DOHH2 (cell line): ENCODE results near the gene UBXN7.
"Not testable (repeated sequence)": the region's sequence is repeated elsewhere in the genome, so short reads cannot be mapped to it uniquely, and the experiment has no call there.

Experiments
- H3F3A ChIP-seq: fragments of 200-600 bp; sonication (generic), shearing (Covaris generic); 2 replicates; pipeline ENCODE4 v1.6.0; 2016; ENCODE audit warnings: antibody characterized with exemption, mild to moderate bottlenecking; ENCODE audit not compliant: control insufficient read depth, insufficient read depth
- H3K27ac ChIP-seq: fragments of 200-600 bp; sonication (generic); 2 replicates; pipeline ENCODE4 v1.5.1; 2014; ENCODE audit warnings: low read depth, mild to moderate bottlenecking, low read length, moderate library complexity
- H3K27me3 ChIP-seq: fragments of 200-600 bp; sonication (generic); 2 replicates; pipeline ENCODE4 v1.6.1; 2014; ENCODE audit warnings: mild to moderate bottlenecking, low read length, mixed read lengths; ENCODE audit not compliant: control insufficient read depth
- H3K36me3 ChIP-seq: fragments of 200-600 bp; sonication (generic); 2 replicates; pipeline ENCODE4 v1.6.1; 2014; ENCODE audit warnings: mild to moderate bottlenecking, low read length, moderate library complexity, mixed read lengths; ENCODE audit not compliant: control insufficient read depth
- H3K4me1 ChIP-seq: fragments of 200-600 bp; sonication (generic); 2 replicates; pipeline ENCODE4 v1.6.1; 2014; ENCODE audit warnings: mild to moderate bottlenecking, low read length, mixed read lengths; ENCODE audit not compliant: control insufficient read depth
- H3K4me2 ChIP-seq: fragments of 200-600 bp; sonication (generic); 2 replicates; pipeline ENCODE4 v1.6.0; 2014; ENCODE audit warnings: mild to moderate bottlenecking, low read length, moderate library complexity
- H3K4me3 ChIP-seq: fragments of 200-600 bp; sonication (generic); 2 replicates; pipeline ENCODE4 v1.5.1; 2014; ENCODE audit warnings: mild to moderate bottlenecking, low read length, mixed read lengths
- H3K79me2 ChIP-seq: fragments of 200-600 bp; sonication (generic); 2 replicates; pipeline ENCODE4 v1.6.1; 2014; ENCODE audit warnings: mild to moderate bottlenecking, low read length, mixed read lengths; ENCODE audit not compliant: control insufficient read depth
- H3K9me2 ChIP-seq: fragments of 200-600 bp; sonication (generic); replicated peaks from 2 replicates; pipeline ENCODE4 v1.6.1; 2014; ENCODE audit warnings: mild to moderate bottlenecking, low read length, mixed read lengths; ENCODE audit not compliant: control insufficient read depth
- H3K9me3 ChIP-seq: fragments of 200-600 bp; sonication (generic); 2 replicates; pipeline ENCODE4 v1.6.1; 2014; ENCODE audit warnings: antibody characterized with exemption, low read length, mixed read lengths; ENCODE audit not compliant: control insufficient read depth, insufficient read depth
- H4K20me1 ChIP-seq: fragments of 200-600 bp; sonication (generic); 2 replicates; pipeline ENCODE4 v1.6.0; 2014; ENCODE audit warnings: low read depth, mild to moderate bottlenecking, antibody characterized with exemption, low read length, moderate library complexity; ENCODE audit not compliant: control insufficient read depth, insufficient read depth
- CTCF ChIP-seq: fragments of 200-600 bp; sonication (generic); IDR thresholded peaks from one replicate; pipeline ENCODE4 v1.5.1; 2014; ENCODE audit warnings: antibody characterized with exemption, mild to moderate bottlenecking, low read depth, low read length; ENCODE audit not compliant: poor library complexity, severe bottlenecking
- EZH2phosphoT487 ChIP-seq: fragments of 200-600 bp; sonication (generic); IDR thresholded peaks from 2 replicates; pipeline ENCODE4 v1.6.1; 2017; ENCODE audit warnings: borderline replicate concordance, mild to moderate bottlenecking, antibody characterized with exemption, low read length, moderate library complexity, mixed read lengths

Gene UBXN7

GRCh38 chr3:196360586-196360985 lies 71.6 kb downstream of the UBXN7 start:
- Histone ChIP-seq H3F3A (no peaks in the 10 kb centered on the region), H3K4me3 (no peak overlapping the region), H3K27me3 (no peaks in the 10 kb centered on the region), H3K9me2 (no peaks in the 10 kb centered on the region), H3K4me1 (no peaks in the 10 kb centered on the region), H3K9me3 (no peaks in the 10 kb centered on the region), H3K4me2 (no peak overlapping the region), H3K27ac (no peak overlapping the region), H4K20me1 (no peaks in the 10 kb centered on the region; the same call in 1 of the 2 replicates), H3K79me2 (no peaks in the 10 kb centered on the region), H3K36me3 (peaks cover 63% of the 10 kb centered on the region)
- TF ChIP-seq EZH2phosphoT487 (no peak), CTCF (no peak)

GRCh38 chr3:196358540-196358939 lies 73.7 kb downstream of the UBXN7 start:
- H3K27ac ChIP-seq, H3K79me2 ChIP-seq, H4K20me1 ChIP-seq, H3K9me3 ChIP-seq, H3F3A ChIP-seq, H3K4me1 ChIP-seq, H3K9me2 ChIP-seq, H3K4me2 ChIP-seq, H3K27me3 ChIP-seq, H3K4me3 ChIP-seq: not testable (repeated sequence)
- peaks cover 73% of the 10 kb centered on the region for H3K36me3 ChIP-seq

GRCh38 chr3:196357905-196358304 lies 74.3 kb downstream of the UBXN7 start:
- Histone ChIP-seq H3K4me1 (no peaks in the 10 kb centered on the region), H4K20me1 (no peaks in the 10 kb centered on the region), H3K79me2 (no peaks in the 10 kb centered on the region), H3K27me3 (no peaks in the 10 kb centered on the region), H3K4me3 (no peak overlapping the region), H3K36me3 (peaks cover 70% of the 10 kb centered on the region), H3K9me3 (no peaks in the 10 kb centered on the region), H3F3A (no peaks in the 10 kb centered on the region), H3K27ac (no peak overlapping the region), H3K9me2 (no peaks in the 10 kb centered on the region), H3K4me2 (no peak overlapping the region)
- TF ChIP-seq EZH2phosphoT487 (no peak), CTCF (no peak)

- Histone ChIP-seq H4K20me1 (no peaks in the 10 kb centered on the region), H3K4me2 (no peak overlapping the region), H3K79me2 (no peaks in the 10 kb centered on the region), H3K36me3 (peaks cover 60% of the 10 kb centered on the region), H3F3A (no peaks in the 10 kb centered on the region), H3K4me1 (no peaks in the 10 kb centered on the region), H3K4me3 (no peak overlapping the region), H3K9me3 (no peaks in the 10 kb centered on the region), H3K27ac (no peak overlapping the region), H3K27me3 (no peaks in the 10 kb centered on the region), H3K9me2 (no peaks in the 10 kb centered on the region)
- TF ChIP-seq EZH2phosphoT487 (no peak), CTCF (no peak)
Measured at GRCh38 chr3:196356556-196356955, 75.7 kb downstream of the UBXN7 start.
